Measurements from ENCODE around the gene VIT. TPM values are rescaled to one million over a fixed set of nuclear protein-coding genes. Genes with fewer than 3 reads are reported as not detected.

VIT gene
- total RNA-seq, 2 experiments from 2014 or later = not detected

DNA sequence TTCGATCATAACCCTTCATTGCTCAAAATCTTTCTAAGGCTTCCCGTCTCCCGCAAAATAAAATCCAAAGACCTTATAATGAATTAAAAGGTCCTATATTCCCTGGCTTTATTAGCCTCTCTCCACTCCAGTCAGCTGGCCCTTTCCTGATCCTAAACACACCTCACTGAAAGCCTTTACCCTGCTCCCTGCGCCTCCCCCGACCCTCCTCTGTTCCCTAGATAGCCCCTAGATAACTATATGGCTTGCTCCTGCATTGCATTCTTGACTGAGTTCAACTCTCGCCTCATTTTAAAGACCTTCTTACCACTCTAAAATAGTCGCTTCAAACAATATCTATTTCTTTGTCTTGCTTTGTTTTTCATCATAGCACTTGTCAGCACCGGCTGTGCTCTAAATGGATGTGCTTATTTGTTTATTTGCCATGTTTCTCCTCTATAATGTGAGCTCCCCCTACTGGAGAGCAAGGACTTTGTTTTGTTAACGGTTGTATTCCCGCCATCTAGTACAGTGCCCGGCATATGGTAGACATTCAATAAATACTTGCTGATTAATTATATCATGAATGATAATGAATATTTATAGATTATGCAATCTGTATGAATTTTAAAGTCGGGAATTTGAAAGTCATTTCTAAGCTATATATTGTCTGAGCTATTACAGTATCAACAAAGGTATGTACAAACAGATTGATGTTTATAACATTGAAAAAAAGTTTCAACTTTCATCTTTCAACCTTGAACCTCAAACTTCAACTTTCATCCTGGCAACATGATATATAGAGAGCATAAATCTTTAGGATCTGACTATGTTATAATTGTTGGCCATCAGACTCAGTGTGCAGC lies 32.4 kb upstream of the VIT start:
- intact Hi-C loops (cut with micrococcal nuclease) = loop anchor here (1.0 to 5.0 kb wide), 3 partner anchors 157 to 685 kb away; no protein-coding TSS in a partner anchor
- CTCF ChIA-PET = interaction anchor here (0.6 to 1.2 kb wide), 11 partner anchors 12 to 400 kb away, joined by 3 to 8 read pairs (median 3); no protein-coding TSS in a partner anchor
- Mint-ChIP-seq H3K27me3 (ENCODE audit: low read depth) (peaks cover 2% of the 10 kb centered on the region), H3K9me3 (no peaks in the 10 kb centered on the region), H3K36me3 (ENCODE audit: low read depth) (no peaks in the 10 kb centered on the region), H3K4me1 (ENCODE audit: low read depth) (no peaks in the 10 kb centered on the region), H3K27ac (no peak overlapping the region), H3K4me3 (no peak overlapping the region)
- peak; percentile 22 for DNase-seq

DNA sequence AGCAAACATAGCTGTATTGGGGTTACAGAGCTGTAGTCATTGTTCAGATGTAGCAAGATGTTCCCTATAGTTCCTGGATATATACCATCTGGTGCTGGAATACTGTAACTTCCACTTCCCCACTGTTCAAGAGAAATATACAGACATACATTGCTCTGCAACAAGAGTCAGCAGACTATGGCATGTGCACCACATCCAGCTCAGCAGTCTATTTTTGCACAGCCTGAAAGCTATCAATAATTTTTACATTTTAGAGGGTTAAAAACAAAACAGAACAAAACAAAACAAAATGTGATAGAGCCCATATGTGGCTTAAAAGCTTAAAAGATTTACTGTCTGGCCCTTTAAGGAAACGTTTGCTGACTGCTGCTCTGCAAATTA lies 31.8 kb upstream of the VIT start:
- Mint-ChIP-seq H3K36me3 (ENCODE audit: low read depth) (no peaks in the 10 kb centered on the region), H3K9me3 (no peaks in the 10 kb centered on the region), H3K4me1 (ENCODE audit: low read depth) (no peaks in the 10 kb centered on the region), H3K4me3 (no peak overlapping the region), H3K27me3 (ENCODE audit: low read depth) (peaks cover 2% of the 10 kb centered on the region), H3K27ac (no peak overlapping the region)
- CTCF ChIA-PET = interaction anchor here (0.6 to 1.2 kb wide), 11 partner anchors 12 to 399 kb away, joined by 3 to 8 read pairs (median 3); no protein-coding TSS in a partner anchor
- intact Hi-C loops (cut with micrococcal nuclease) = loop anchor here (1.0 to 5.0 kb wide), 3 partner anchors 157 to 686 kb away; no protein-coding TSS in a partner anchor
- DNase-seq = no peak

DNA sequence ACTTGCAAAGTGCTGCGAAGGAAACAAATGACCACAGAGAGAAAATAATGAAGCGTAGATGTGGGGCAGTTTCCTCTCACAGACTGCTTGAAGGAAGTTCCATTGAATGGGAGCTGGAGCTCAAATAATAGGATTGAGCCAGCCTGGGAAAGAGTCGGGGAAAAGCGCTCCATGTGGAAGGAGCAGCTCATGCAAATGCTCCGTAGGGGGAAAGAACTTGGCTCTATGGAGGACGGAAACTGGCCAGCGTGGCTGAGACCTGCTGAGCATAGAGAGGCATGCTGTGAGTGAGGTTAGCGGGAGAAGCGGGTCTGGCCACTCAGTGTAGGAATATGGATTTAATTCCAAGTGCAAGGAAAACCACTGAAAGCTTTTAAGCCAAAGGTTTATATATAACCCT lies 28.6 kb upstream of the VIT start:
- H3K4me3 Mint-ChIP-seq = no peak overlapping the region

DNA sequence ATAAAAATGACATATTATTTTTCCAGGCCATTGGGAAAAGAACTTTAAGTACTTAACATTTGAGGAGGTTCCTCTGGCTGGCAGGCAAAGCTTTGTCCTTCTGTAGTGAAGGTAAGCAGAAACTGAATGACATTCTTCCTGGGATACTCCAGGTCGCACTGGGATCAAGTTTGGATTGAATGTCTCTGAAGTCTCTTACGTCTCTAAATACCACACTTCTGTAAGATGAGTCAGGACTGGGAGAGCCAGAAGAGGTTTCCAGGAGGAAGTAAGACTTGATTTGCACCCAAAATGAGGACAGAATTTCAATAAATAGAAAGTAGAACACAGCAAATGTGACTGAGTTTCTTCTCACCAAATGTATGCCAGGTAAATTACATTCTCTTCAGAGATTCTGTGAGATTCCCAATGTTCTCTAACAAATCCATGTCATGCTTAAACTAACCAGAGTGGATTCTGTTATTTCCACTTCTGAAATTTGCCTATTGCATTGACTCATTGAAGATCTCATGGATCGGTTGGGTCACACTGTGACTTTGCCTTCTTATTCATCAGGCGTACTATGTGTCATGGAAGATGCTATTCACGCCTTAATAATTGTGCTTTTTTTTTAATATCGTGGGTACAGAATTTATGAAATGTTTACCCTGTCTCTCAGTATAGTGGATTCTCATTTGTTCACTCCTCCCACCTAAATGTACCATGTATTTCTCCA lies 25.5 kb upstream of the VIT start:
- CTCF ChIA-PET = interaction anchor here (0.7 kb wide), 1 partner anchor 11 kb away, joined by 3 read pairs; no protein-coding TSS in a partner anchor
- Mint-ChIP-seq H3K4me3 (no peak overlapping the region), H3K4me1 (ENCODE audit: low read depth) (no peaks in the 10 kb centered on the region), H3K27me3 (ENCODE audit: low read depth) (peaks cover 10% of the 10 kb centered on the region), H3K9me3 (no peaks in the 10 kb centered on the region), H3K27ac (no peak overlapping the region), H3K36me3 (ENCODE audit: low read depth) (no peaks in the 10 kb centered on the region)
- no peak for DNase-seq
- intact Hi-C loops (cut with micrococcal nuclease) = no loop called here

More for the DNA sequence above, 28.6 kb upstream of the VIT start:
- Mint-ChIP-seq H3K4me1 (ENCODE audit: low read depth) (no peaks in the 10 kb centered on the region), H3K27me3 (ENCODE audit: low read depth) (peaks cover 9% of the 10 kb centered on the region), H3K27ac (no peak overlapping the region), H3K36me3 (ENCODE audit: low read depth) (no peaks in the 10 kb centered on the region), H3K9me3 (no peaks in the 10 kb centered on the region)
- CTCF ChIA-PET = interaction anchor here (0.7 kb wide), 2 partner anchors 114 to 119 kb away, joined by 3 read pairs; no protein-coding TSS in a partner anchor
- no peak for DNase-seq
- intact Hi-C loops (cut with micrococcal nuclease) = no loop called here

DNA sequence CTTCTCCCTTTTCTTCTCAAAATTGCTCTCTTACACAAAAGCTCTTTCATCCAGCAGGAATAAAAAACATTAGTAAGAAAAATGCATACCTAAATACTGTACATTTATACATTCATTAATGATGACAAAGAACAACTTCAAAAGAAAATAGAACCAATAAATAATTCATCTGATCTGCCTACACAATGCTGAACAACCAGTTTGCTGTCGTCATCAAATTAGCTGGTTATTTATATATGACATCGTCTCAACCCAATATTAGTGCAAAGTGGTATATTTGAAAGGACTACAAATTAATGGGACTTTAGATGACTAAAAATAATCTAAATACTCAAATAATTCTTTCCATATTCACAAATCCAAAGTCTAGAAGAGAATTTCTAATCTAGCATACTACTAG lies 24.8 kb upstream of the VIT start:
- H3K4me3 Mint-ChIP-seq = no peak overlapping the region
- peaks cover 10% of the 10 kb centered on the region for H3K27me3 Mint-ChIP-seq (ENCODE audit: low read depth)

DNA sequence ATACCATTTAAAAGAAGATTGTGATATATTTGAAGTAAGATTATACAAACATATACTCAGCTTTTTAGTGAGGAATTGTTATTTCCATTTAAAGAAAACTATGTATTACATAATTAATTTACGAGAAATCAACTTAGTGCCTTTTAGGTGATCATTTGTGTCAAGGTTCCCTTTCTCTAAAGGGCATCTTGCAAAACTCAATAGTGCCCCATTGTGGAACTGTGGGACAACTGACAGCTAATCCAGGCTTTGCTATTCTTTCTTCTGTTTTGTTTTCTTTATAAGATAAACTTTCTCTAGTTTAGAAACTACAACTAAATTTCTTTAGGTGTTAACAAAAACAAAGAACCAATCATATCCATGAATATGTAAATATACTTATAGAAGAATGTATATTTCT lies 24.3 kb upstream of the VIT start:
- H3K27me3 Mint-ChIP-seq (ENCODE audit: low read depth) = peaks cover 10% of the 10 kb centered on the region
- no peaks in the 10 kb centered on the region for H3K9me3 Mint-ChIP-seq
- CTCF ChIA-PET = interaction anchor here (1.1 kb wide), 1 partner anchor 98 kb away, joined by 5 read pairs; no protein-coding TSS in a partner anchor
- no peak overlapping the region for H3K4me3 Mint-ChIP-seq
- H3K27ac Mint-ChIP-seq = no peak overlapping the region
- H3K36me3 Mint-ChIP-seq (ENCODE audit: low read depth) = no peaks in the 10 kb centered on the region
- intact Hi-C loops (cut with micrococcal nuclease) = no loop called here
- peaks cover 6% of the 10 kb centered on the region for H3K4me1 Mint-ChIP-seq (ENCODE audit: low read depth)
- DNase-seq = no peak

More for the DNA sequence above, 24.8 kb upstream of the VIT start:
- CTCF ChIA-PET = no interaction called here
- DNase-seq = no peak
- Mint-ChIP-seq H3K36me3 (ENCODE audit: low read depth) (no peaks in the 10 kb centered on the region), H3K27ac (no peak overlapping the region), H3K4me1 (ENCODE audit: low read depth) (peaks cover 2% of the 10 kb centered on the region), H3K9me3 (no peaks in the 10 kb centered on the region)
- intact Hi-C loops (cut with micrococcal nuclease) = no loop called here

DNA sequence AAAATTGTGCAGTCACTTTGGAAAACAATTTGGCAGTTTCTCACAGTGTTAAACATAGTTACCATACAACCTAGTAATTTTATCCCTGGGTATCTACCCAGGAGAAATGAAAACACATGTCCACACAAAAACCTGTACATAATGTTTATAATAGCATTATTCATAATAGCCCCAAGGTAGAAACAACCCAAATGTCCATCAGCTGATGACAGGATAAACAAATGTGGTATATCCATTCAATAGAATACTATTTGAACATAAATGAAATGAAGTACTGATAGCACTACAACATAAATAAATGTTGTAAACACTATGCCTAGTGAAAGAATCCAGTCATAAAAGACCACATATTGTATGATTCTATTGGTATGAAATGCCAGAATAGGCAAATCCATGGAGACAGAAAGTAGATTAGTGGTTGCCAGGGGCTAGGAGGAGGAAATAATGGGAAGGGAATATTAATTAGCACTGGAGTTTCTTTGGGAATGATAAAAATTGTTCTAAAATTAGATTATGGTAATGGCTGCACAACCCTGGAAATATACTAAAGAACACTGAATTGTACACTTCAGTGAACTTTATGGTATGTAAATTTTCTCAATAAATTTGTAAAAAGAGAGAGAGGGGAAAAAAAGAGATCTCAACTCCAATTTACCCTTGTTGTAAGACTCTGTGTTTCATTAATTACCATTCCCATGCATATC lies 20.8 kb upstream of the VIT start:
- Mint-ChIP-seq H3K27ac (no peak overlapping the region), H3K4me1 (ENCODE audit: low read depth) (peaks cover 14% of the 10 kb centered on the region), H3K36me3 (ENCODE audit: low read depth) (no peaks in the 10 kb centered on the region), H3K4me3 (no peak overlapping the region), H3K27me3 (ENCODE audit: low read depth) (peaks cover 3% of the 10 kb centered on the region), H3K9me3 (peaks cover 12% of the 10 kb centered on the region)
- DNase-seq = no peak
- CTCF ChIA-PET = interaction anchor here (1.4 kb wide), 1 partner anchor 11 kb away, joined by 4 read pairs; no protein-coding TSS in a partner anchor
- intact Hi-C loops (cut with micrococcal nuclease) = no loop called here

DNA sequence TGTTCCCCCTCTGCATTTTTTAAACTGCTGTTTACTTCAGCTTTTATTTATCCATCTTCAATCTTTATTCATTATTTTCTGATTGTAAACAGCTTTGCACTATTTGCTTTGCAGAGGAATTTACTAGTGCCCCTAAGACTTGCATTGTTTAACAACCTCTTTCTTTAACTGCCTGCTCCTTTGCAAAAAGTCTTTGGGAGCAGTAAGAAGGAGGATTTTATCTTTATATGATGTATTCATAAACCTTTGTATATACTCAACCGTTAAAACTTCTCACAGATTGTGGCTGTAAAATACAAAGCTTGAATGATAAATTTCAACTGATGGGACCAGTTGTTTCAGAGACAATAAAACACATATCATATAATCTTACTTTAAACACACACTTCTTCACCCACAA lies 20.1 kb upstream of the VIT start:
- H3K4me3 Mint-ChIP-seq = no peak overlapping the region
- peaks cover 14% of the 10 kb centered on the region for H3K4me1 Mint-ChIP-seq (ENCODE audit: low read depth)
- DNase-seq = no peak
- intact Hi-C loops (cut with micrococcal nuclease) = no loop called here
- no peak overlapping the region for H3K27ac Mint-ChIP-seq
- H3K27me3 Mint-ChIP-seq (ENCODE audit: low read depth) = peaks cover 6% of the 10 kb centered on the region
- CTCF ChIA-PET = interaction anchor here (1.4 kb wide), 1 partner anchor 12 kb away, joined by 4 read pairs; no protein-coding TSS in a partner anchor
- H3K9me3 Mint-ChIP-seq = peaks cover 12% of the 10 kb centered on the region
- H3K36me3 Mint-ChIP-seq (ENCODE audit: low read depth) = no peaks in the 10 kb centered on the region

DNA sequence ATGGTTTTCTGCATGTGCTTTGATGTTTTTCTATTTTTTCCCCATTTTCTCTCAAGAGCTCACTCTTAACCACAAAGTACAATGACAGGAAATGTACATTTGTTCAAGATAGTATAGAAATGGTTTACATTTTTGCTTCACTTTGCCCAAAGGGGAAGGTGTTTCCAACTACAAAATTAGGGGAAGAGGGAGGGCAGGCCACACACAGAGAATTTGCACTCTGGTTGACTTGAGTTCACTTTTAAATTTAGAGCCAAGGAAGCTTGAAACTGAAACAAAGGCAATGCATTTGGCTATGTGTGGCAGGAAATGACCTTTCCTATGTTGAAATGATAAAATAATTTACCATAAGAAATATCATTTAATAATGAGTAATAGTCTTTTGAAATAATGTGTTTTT lies 19.1 kb upstream of the VIT start:
- H3K9me3 Mint-ChIP-seq = peaks cover 12% of the 10 kb centered on the region
- intact Hi-C loops (cut with micrococcal nuclease) = no loop called here
- peaks cover 14% of the 10 kb centered on the region for H3K4me1 Mint-ChIP-seq (ENCODE audit: low read depth)
- no peak for DNase-seq
- H3K27ac Mint-ChIP-seq = no peak overlapping the region
- CTCF ChIA-PET = interaction anchor here (0.6 to 1.1 kb wide), 3 partner anchors 82 to 164 kb away, joined by 3 to 5 read pairs (median 4); no protein-coding TSS in a partner anchor
- H3K4me3 Mint-ChIP-seq = no peak overlapping the region
- H3K36me3 Mint-ChIP-seq (ENCODE audit: low read depth) = no peaks in the 10 kb centered on the region
- H3K27me3 Mint-ChIP-seq (ENCODE audit: low read depth) = peaks cover 10% of the 10 kb centered on the region

DNA sequence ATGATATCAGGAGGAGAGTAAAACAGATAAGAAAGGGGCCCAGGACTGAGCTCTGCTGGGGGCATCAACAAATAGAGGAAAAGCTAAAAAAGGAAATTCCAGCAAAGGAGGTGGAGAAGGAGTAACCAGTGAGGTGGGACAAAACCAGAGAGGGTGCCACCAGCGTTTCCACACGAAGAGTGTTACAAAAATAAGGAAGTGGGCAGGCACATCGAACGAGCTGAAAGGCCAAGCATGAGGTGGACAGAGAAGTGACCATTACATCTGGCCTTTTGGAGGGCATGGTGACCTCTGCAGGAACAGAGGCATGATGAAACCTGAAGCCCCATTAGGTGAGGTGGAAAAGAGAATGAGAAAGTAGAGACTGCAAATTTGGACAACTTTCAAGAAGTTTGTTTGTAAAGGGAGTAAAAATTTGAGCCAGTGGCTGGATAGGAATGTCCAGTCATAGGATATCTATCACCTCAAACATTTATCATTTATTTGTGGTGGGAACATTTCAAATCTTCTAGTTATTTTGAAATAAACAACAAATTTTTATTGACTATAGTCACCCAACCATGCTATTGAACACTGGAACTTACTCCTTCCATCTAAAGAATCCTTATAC lies 18.4 kb upstream of the VIT start:
- CTCF ChIA-PET = interaction anchor here (1.1 kb wide), 1 partner anchor 164 kb away, joined by 4 read pairs; no protein-coding TSS in a partner anchor

DNA sequence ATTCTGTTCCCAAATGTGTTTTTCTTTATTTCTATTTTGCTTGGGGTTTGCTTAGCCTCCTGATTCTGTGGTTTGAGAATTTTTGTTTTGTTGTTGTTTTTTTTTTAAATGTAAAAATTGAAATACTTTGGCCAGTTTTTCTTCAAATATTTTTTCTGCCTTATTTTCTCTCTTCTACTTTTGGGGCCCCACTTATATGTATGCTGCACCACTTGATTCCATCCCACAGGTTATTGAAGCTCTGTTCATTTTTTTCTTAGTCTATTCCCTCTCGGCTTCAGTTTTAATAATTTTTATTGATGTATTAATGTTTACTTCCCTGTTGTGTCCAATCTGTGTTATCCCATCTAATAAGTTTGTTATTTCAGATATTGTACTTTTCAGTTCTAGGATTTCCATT lies 17.7 kb upstream of the VIT start:
- H3K27me3 Mint-ChIP-seq (ENCODE audit: low read depth) = peaks cover 14% of the 10 kb centered on the region
- H3K27ac Mint-ChIP-seq = no peak overlapping the region
- intact Hi-C loops (cut with micrococcal nuclease) = no loop called here
- H3K36me3 Mint-ChIP-seq (ENCODE audit: low read depth) = no peaks in the 10 kb centered on the region
- no peak overlapping the region for H3K4me3 Mint-ChIP-seq
- CTCF ChIA-PET = no interaction called here
- DNase-seq = no peak
- H3K4me1 Mint-ChIP-seq (ENCODE audit: low read depth) = peaks cover 14% of the 10 kb centered on the region
- H3K9me3 Mint-ChIP-seq = peaks cover 12% of the 10 kb centered on the region

More for the DNA sequence above, 18.4 kb upstream of the VIT start:
- H3K4me3 Mint-ChIP-seq = no peak overlapping the region
- no peaks in the 10 kb centered on the region for H3K36me3 Mint-ChIP-seq (ENCODE audit: low read depth)
- H3K4me1 Mint-ChIP-seq (ENCODE audit: low read depth) = peaks cover 14% of the 10 kb centered on the region
- no peak for DNase-seq
- intact Hi-C loops (cut with micrococcal nuclease) = no loop called here
- H3K9me3 Mint-ChIP-seq = peaks cover 12% of the 10 kb centered on the region
- H3K27ac Mint-ChIP-seq = no peak overlapping the region
- peaks cover 13% of the 10 kb centered on the region for H3K27me3 Mint-ChIP-seq (ENCODE audit: low read depth)

Data from activated naive CD4-positive, alpha-beta T cell treated with anti-CD3 and anti-CD28 coated beads for 36 hours (primary cell).